HG03571 (cell line): Measurements from ENCODE around the gene ZNF787.
"Not testable (repeated sequence)": the region's sequence is repeated elsewhere in the genome, so short reads cannot be mapped to it uniquely, and the experiment has no call there.

Source experiments
- ATAC-seq: cut with Tn5 transposase; IDR thresholded peaks from one replicate; pipeline ENCODE4 v1.9.1; 2021; ENCODE audit not compliant: unreplicated experiment

ZNF787 gene

GRCh38 chr19:56121180-56122167, at the start of gene ZNF787:
Gene ZNF787, minus strand, starts transcription at chr19:56121295. Its CDS starts 18,078 bp downstream, at chr19:56103217.
- ATAC-seq: peak; percentile 78

GRCh38 chr19:56170261-56170660, 49.2 kb upstream of the ZNF787 start:
- no peak for ATAC-seq

GRCh38 chr19:56167064-56167578, 46.0 kb upstream of the ZNF787 start:
- no peak for ATAC-seq

- no peak for ATAC-seq
Observed at GRCh38 chr19:56163097-56163496, 42.0 kb upstream of the ZNF787 start.

GRCh38 chr19:56162258-56162657, 41.2 kb upstream of the ZNF787 start:
- ATAC-seq: no peak

- no peak for ATAC-seq
Observed at GRCh38 chr19:56161534-56161933, 40.4 kb upstream of the ZNF787 start.

GRCh38 chr19:56159622-56160271, 38.7 kb upstream of the ZNF787 start:
- no peak for ATAC-seq

GRCh38 chr19:56159009-56159559, 38.0 kb upstream of the ZNF787 start:
- ATAC-seq: no peak

- ATAC-seq: no peak
Observed at GRCh38 chr19:56158170-56158757, 37.2 kb upstream of the ZNF787 start.

- ATAC-seq: no peak
Observed at GRCh38 chr19:56156768-56157167, 35.7 kb upstream of the ZNF787 start.

- no peak for ATAC-seq
Observed at GRCh38 chr19:56155124-56155687, 34.1 kb upstream of the ZNF787 start.

GRCh38 chr19:56153507-56153906, 32.4 kb upstream of the ZNF787 start:
- no peak for ATAC-seq

- no peak for ATAC-seq
Observed at GRCh38 chr19:56152644-56153043, 31.5 kb upstream of the ZNF787 start.

- ATAC-seq: no peak
Observed at GRCh38 chr19:56150358-56150757, 29.3 kb upstream of the ZNF787 start.

- no peak for ATAC-seq
Observed at GRCh38 chr19:56149656-56150038, 28.6 kb upstream of the ZNF787 start.

GRCh38 chr19:56148955-56149655, 28.0 kb upstream of the ZNF787 start:
- not testable (repeated sequence) for ATAC-seq

GRCh38 chr19:56148096-56148495, 27.0 kb upstream of the ZNF787 start:
- ATAC-seq: no peak

GRCh38 chr19:56147307-56147706, 26.2 kb upstream of the ZNF787 start:
- ATAC-seq: no peak

GRCh38 chr19:56146904-56147303, 25.8 kb upstream of the ZNF787 start:
- ATAC-seq: no peak

- ATAC-seq: no peak
Observed at GRCh38 chr19:56145698-56146097, 24.6 kb upstream of the ZNF787 start.
